A673 (cell line): ENCODE data around the gene SCN1B. TPM values are rescaled to one million over a fixed set of nuclear protein-coding genes. Genes with fewer than 3 reads are reported as not detected.

ENCODE experiments used
- BruUV-seq: library from RNA; stranded (reverse); fragments of 400-500 nt; replicated peaks from 2 replicates; lab custom pipeline; 2021; lab: Mats Ljungman, UMichigan
- CTCF ChIA-PET: fragments of 300-600 bp; sonication (Branson Sonifier 250); formaldehyde crosslinking; loops from one replicate; lab custom pipeline; 2022; ENCODE audit warnings: antibody characterized with exemption; lab: Charles Lee
- POLR2A ChIA-PET: fragments of 300-600 bp; sonication (Branson Sonifier 250); formaldehyde crosslinking; loops from one replicate; lab custom pipeline; 2022; ENCODE audit warnings: antibody characterized with exemption; ENCODE audit not compliant: low non-redundant PET; lab: Charles Lee
- DNase-seq: peaks from one replicate; pipeline ENCODE4 v3.0.0-alpha.2; 2015; ENCODE audit warnings: low spot score
- H3K27ac ChIP-seq: fragments of 200-600 bp; sonication (generic); 2 replicates; pipeline ENCODE4 v1.5.1; 2016; ENCODE audit warnings: mixed run types, low read depth, mild to moderate bottlenecking, mixed read lengths, antibody characterized with exemption, low read length; ENCODE audit not compliant: poor library complexity, severe bottlenecking
- H3K27me3 ChIP-seq: fragments of 200-600 bp; sonication (generic); replicated peaks from 2 replicates; pipeline ENCODE4 v1.6.1; 2017; ENCODE audit warnings: mixed run types, low read depth, mild to moderate bottlenecking, mixed read lengths, antibody characterized with exemption, low read length; ENCODE audit not compliant: insufficient read depth, poor library complexity
- H3K36me3 ChIP-seq: fragments of 200-600 bp; sonication (generic); 2 replicates; pipeline ENCODE4 v1.6.1; 2016; ENCODE audit warnings: mixed run types, mild to moderate bottlenecking, mixed read lengths, antibody characterized with exemption, low read length; ENCODE audit not compliant: insufficient read depth, poor library complexity, severe bottlenecking
- H3K4me1 ChIP-seq: fragments of 200-600 bp; sonication (generic); 2 replicates; pipeline ENCODE4 v1.6.1; 2017; ENCODE audit warnings: mixed run types, mild to moderate bottlenecking, mixed read lengths, antibody characterized with exemption, low read length; ENCODE audit not compliant: insufficient read depth, poor library complexity, severe bottlenecking
- H3K4me3 ChIP-seq: fragments of 200-600 bp; sonication (generic); 2 replicates; pipeline ENCODE4 v1.5.1; 2016; ENCODE audit warnings: low read depth, mixed run types, mild to moderate bottlenecking, mixed read lengths, low read length; ENCODE audit not compliant: poor library complexity, severe bottlenecking
- H3K9me3 ChIP-seq: fragments of 200-600 bp; sonication (generic); 2 replicates; pipeline ENCODE4 v1.6.1; 2016; ENCODE audit warnings: mixed run types, low read depth, mild to moderate bottlenecking, mixed read lengths, antibody characterized with exemption, low read length; ENCODE audit not compliant: poor library complexity, severe bottlenecking
- EZH2 ChIP-seq: fragments of 200-600 bp; sonication (generic); IDR thresholded peaks from 2 replicates; pipeline ENCODE4 v1.6.1; 2017; ENCODE audit warnings: borderline replicate concordance, low read depth, mild to moderate bottlenecking, mixed read lengths, antibody characterized with exemption, low read length; ENCODE audit not compliant: poor library complexity, severe bottlenecking
- intact Hi-C: fragments of 100-400 bp; cut with micrococcal nuclease; formaldehyde crosslinking; loops from one replicate; pipeline ENCODE4 v1.10.0; 2022; ENCODE audit not compliant: unreplicated experiment
- total RNA-seq: library from RNA; stranded (reverse); gene quantifications from 2 replicates; pipeline ENCODE4 v1.2.3, GENCODE V29; 2021
- TF ChIP-seq, protein P1 (sequence below): fragments of 300-800, 200-600 bp; sonication (generic); conservative IDR thresholded peaks from 2 replicates; pipeline ENCODE4 v1.5.1; 2017; ENCODE audit warnings: low read depth, mild to moderate bottlenecking, antibody characterized with exemption, low read length, moderate library complexity, mixed read lengths

SCN1B gene
- total RNA-seq, 1 experiment from 2014 or later: 2.3 TPM

DNA sequence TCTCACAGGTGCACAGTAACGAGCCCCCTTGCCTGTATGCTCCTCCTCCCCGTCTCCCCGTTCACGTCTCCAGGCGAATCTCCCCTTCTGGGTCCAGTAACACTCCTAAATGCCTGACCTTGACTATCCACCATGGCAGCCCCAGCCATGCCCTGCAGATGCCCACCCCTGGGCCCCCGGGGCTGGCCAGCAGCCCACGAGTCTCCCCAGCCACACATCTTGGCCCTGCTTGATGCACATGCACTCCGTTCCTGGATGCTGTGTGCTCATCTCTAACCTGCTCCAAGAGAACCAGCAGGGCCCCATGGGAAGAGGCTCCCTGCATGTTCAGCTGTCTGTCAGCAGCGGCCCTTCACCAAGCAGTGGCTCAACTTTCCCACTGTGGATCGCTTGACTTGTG is 43.2 kb downstream of the SCN1B start:
- POLR2A ChIA-PET: no interaction called here
- intact Hi-C loops: no loop called here
- DNase-seq: no peak
- TF ChIP-seq EZH2: no peak
- TF ChIP-seq, protein P1, sequence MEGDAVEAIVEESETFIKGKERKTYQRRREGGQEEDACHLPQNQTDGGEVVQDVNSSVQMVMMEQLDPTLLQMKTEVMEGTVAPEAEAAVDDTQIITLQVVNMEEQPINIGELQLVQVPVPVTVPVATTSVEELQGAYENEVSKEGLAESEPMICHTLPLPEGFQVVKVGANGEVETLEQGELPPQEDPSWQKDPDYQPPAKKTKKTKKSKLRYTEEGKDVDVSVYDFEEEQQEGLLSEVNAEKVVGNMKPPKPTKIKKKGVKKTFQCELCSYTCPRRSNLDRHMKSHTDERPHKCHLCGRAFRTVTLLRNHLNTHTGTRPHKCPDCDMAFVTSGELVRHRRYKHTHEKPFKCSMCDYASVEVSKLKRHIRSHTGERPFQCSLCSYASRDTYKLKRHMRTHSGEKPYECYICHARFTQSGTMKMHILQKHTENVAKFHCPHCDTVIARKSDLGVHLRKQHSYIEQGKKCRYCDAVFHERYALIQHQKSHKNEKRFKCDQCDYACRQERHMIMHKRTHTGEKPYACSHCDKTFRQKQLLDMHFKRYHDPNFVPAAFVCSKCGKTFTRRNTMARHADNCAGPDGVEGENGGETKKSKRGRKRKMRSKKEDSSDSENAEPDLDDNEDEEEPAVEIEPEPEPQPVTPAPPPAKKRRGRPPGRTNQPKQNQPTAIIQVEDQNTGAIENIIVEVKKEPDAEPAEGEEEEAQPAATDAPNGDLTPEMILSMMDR: no peak
- BruUV-seq: no TSS peak
- no peaks in the 10 kb centered on the region for H3K4me1 ChIP-seq
- CTCF ChIA-PET: no interaction called here
- no peaks in the 10 kb centered on the region for H3K27me3 ChIP-seq
- H3K9me3 ChIP-seq: peaks cover 4% of the 10 kb centered on the region
- no peak overlapping the region for H3K4me3 ChIP-seq
- H3K27ac ChIP-seq: no peak overlapping the region
- no peaks in the 10 kb centered on the region for H3K36me3 ChIP-seq

DNA sequence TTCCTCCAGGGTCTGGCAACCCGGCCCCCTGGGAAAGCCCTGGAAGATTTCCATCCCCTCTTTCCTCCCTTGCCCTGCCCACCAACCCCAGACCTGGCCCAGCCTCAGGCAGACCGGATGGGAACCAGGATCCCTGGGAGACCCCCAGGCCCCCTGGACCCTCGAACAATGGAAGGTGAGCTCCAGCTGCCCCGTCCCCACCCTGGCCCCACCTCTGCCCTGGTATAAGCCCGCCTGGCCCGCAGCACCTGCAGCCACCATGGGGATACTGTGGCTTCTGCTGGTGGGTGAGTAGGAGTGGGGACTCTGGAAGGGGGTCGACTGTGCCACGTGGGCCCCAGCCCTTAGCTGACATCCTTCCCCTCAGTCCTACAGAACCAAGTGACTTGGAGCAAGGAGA is 43.7 kb downstream of the SCN1B start:
- no TSS peak for BruUV-seq
- CTCF ChIA-PET: no interaction called here
- H3K36me3 ChIP-seq: no peaks in the 10 kb centered on the region
- no peaks in the 10 kb centered on the region for H3K4me1 ChIP-seq
- intact Hi-C loops: no loop called here
- TF ChIP-seq EZH2: no peak
- TF ChIP-seq, protein P1: no peak
- no peak overlapping the region for H3K27ac ChIP-seq
- no peak for DNase-seq
- peaks cover 4% of the 10 kb centered on the region for H3K9me3 ChIP-seq
- H3K27me3 ChIP-seq: no peaks in the 10 kb centered on the region
- H3K4me3 ChIP-seq: no peak overlapping the region
- POLR2A ChIA-PET: no interaction called here

DNA sequence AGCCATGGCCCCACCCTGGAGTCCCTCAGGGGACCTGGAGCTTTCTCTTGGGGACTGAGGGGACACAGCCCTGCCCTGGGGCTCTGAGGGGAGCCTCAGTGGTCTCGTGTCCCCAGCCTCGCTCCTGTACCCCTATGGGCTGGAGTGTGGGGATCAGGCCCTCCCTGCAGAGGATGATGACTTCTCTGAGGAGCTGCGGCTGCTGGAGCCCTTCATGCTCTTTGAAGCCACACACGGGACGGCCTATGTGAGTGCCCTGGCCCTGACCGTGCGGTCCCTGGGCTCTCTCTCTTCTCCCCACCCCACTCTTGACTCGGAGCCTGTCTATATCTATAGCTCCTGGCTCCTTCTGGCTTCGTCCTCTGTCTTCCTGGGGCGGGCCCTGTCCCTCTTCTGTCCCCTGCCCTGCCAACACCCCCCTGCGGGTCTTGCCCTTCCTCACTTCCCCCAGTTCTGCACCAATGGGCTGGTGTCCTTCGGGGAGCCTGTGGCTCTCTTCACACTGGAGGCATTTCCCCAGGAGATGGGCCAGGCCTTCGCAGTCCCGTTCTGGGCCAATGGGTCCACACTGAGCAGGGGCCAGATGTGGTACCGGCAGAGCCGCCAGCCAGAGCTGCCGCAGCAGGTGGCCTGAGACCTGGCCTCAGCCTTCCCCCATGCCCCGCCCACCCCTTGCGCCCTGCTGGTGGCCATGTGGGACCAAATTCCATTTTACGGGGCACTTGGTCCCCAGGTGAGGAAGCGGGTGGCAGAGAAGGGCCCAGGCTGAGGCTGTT is 44.3 kb downstream of the SCN1B start:
- intact Hi-C loops: no loop called here
- H3K4me3 ChIP-seq: no peak overlapping the region
- H3K36me3 ChIP-seq: no peaks in the 10 kb centered on the region
- no peaks in the 10 kb centered on the region for H3K27me3 ChIP-seq
- ChIA-PET CTCF (no interaction called here), POLR2A (no interaction called here)
- no peaks in the 10 kb centered on the region for H3K4me1 ChIP-seq
- TF ChIP-seq, protein P1: no peak
- no peak for TF ChIP-seq EZH2
- peaks cover 4% of the 10 kb centered on the region for H3K9me3 ChIP-seq
- BruUV-seq: no TSS peak
- H3K27ac ChIP-seq: no peak overlapping the region
- no peak for DNase-seq
